Measurements from ENCODE around the gene METAP2.
"Not testable (repeated sequence)": the region's sequence is repeated elsewhere in the genome, so short reads cannot be mapped to it uniquely, and the experiment has no call there.

Gene METAP2

DNA sequence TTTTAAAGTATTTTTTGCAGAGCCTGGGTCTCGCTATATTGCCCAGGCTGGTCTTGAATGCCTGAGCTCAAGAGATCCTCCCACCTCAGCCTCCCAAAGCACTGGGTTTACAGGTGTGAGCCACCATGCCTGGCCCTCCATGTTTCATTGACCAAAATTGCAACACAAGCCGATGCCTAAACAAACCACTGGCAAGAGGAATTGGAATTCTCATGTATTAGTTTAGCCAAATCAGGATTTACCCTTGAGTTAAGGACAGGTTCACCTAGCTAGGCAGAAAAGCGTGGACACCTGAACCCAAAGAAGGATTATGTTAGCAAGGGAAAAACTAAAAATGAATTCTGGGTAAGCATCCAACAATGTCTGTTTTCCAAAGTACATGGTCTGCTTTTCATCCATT is 14.6 kb upstream of the METAP2 start:
- no peak overlapping the region for H3K4me2 ChIP-seq
- no peaks in the 10 kb centered on the region for H3K4me1 ChIP-seq
- H3K4me3 ChIP-seq = no peak overlapping the region
- no peaks in the 10 kb centered on the region for H3K27me3 ChIP-seq
- no peaks in the 10 kb centered on the region for H4K20me1 ChIP-seq
- no peak for TF ChIP-seq Cebpa-rat (IDR thresholded peaks at IDR 0.05)
- no peak overlapping the region for H3K27ac ChIP-seq
- H3K9me3 ChIP-seq (replicated peaks in 1 of 11) = peaks cover 35 to 42% (median 36%) of the 10 kb centered on the region in 11 experiments
- no peaks in the 10 kb centered on the region for H3K36me3 ChIP-seq
- no peak overlapping the region for H3K9ac ChIP-seq

DNA sequence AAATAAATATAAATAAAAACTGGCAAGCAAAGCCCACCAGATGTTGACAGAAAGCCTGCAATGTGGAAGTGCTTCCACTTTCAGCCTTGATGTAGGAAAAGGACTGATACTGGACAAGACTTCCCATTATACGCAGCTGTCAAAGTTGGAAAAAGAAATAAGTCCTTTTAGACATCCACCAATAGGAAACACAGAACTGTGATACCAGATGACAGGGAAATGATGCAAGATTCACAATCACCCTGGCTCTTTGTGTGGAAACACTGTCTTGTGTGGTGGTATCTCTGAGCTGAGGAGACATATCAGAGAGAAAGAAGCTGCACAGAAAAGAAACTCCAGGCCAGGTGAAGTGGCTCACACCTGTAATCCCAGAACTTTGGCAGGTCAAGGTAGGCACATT is 13.8 kb upstream of the METAP2 start:
- Histone ChIP-seq H3K36me3 (no peaks in the 10 kb centered on the region), H3K27me3 (no peaks in the 10 kb centered on the region), H4K20me1 (no peaks in the 10 kb centered on the region), H3K4me1 (no peaks in the 10 kb centered on the region), H3K27ac (no peak overlapping the region), H3K9me3 (replicated peaks in 1 of 11) (peaks cover 35 to 42% (median 36%) of the 10 kb centered on the region in 11 experiments), H3K4me2 (no peak overlapping the region), H3K9ac (no peak overlapping the region), H3K4me3 (no peak overlapping the region)
- TF ChIP-seq Cebpa-rat (IDR thresholded peaks at IDR 0.05) = no peak

DNA sequence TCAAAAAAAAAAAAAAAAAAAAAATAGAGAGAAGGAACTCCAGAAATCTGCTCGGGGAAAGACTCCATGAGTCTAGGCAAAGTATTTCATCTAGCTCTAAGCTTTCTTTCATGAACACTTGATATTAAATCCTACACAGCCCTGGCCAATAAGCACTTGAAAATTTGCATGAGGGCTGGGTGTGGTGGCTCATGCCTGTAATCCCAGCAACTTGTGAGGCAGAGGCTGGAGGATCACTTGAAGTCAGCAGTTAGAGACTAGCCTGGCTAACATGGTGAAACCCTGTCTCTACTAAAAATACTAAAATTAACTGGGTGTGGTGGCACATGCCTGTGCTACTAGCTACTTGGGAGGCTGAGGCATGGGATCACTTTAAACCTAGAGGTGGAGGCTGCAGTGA is 13.1 kb upstream of the METAP2 start:
- Histone ChIP-seq H3K36me3 (no peaks in the 10 kb centered on the region), H3K27me3 (no peaks in the 10 kb centered on the region), H4K20me1 (no peaks in the 10 kb centered on the region), H3K4me1 (no peaks in the 10 kb centered on the region), H3K4me3 (no peak overlapping the region), H3K9ac (no peak overlapping the region), H3K9me3 (replicated peaks in 1 of 11) (peaks cover 33 to 39% (median 35%) of the 10 kb centered on the region in 11 experiments), H3K4me2 (no peak overlapping the region), H3K27ac (no peak overlapping the region)
- no peak for TF ChIP-seq Cebpa-rat (IDR thresholded peaks at IDR 0.05)

DNA sequence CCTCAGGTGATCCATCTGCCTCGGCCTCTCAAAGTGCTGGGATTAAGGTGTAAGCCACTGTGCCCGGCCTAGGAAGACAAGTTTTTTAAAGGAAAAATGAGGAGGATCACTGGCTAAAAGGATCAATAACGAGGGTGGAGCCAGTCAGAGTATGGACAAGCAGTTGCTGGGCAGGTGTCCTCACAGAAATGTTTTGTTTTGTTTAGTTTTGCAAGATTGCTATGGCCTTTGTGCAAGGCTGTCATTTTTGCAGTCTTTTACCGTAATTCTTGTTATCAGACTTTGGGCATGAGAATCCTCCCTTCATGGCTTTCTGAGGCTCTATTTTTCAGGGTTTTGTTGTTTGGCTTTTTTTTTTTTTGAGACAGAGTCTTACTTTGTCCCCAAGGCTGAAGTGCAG is 11.9 kb upstream of the METAP2 start:
- no peaks in the 10 kb centered on the region for H3K36me3 ChIP-seq
- H3K9ac ChIP-seq = no peak overlapping the region
- H3K4me1 ChIP-seq = 0 out of 20 replicates have a peak, but pooled peaks cover 0 to 3% (median 0%) of the 10 kb centered on the region in 10 experiments
- no peak overlapping the region for H3K27ac ChIP-seq
- no peaks in the 10 kb centered on the region for H4K20me1 ChIP-seq
- H3K9me3 ChIP-seq (replicated peaks in 1 of 11) = peaks cover 21 to 27% (median 24%) of the 10 kb centered on the region in 11 experiments
- no peak overlapping the region for H3K4me2 ChIP-seq
- no peaks in the 10 kb centered on the region for H3K27me3 ChIP-seq
- H3K4me3 ChIP-seq = no peak overlapping the region
- TF ChIP-seq Cebpa-rat (IDR thresholded peaks at IDR 0.05) = no peak

DNA sequence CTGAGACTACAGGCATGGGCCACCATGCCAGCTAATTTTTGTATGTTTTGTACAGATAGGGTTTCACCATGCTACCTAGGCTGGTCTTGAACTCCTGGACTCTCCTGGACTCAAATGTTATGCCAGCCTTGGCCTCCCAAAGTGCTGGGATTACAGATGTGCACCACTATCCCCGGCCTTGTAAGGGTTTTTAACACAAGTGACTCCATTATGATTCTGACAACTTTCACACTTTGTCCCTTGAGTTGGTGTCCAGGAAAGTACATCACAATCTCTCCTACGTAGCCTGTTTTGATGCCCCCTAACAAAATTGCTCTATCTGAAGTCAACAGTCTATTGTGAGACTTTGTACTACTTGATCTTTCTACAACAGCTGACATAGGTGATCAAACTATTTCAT is 11.4 kb upstream of the METAP2 start:
- H3K27me3 ChIP-seq = no peaks in the 10 kb centered on the region
- H3K27ac ChIP-seq = no peak overlapping the region
- H4K20me1 ChIP-seq = no peaks in the 10 kb centered on the region
- 0 out of 20 replicates have a peak, but pooled peaks cover 0 to 4% (median 0%) of the 10 kb centered on the region in 10 experiments for H3K4me1 ChIP-seq
- no peaks in the 10 kb centered on the region for H3K36me3 ChIP-seq
- peaks cover 16 to 22% (median 19%) of the 10 kb centered on the region in 11 experiments for H3K9me3 ChIP-seq (replicated peaks in 1 of 11)
- no peak overlapping the region for H3K9ac ChIP-seq
- TF ChIP-seq Cebpa-rat (IDR thresholded peaks at IDR 0.05) = no peak
- H3K4me3 ChIP-seq = no peak overlapping the region
- no peak overlapping the region for H3K4me2 ChIP-seq

DNA sequence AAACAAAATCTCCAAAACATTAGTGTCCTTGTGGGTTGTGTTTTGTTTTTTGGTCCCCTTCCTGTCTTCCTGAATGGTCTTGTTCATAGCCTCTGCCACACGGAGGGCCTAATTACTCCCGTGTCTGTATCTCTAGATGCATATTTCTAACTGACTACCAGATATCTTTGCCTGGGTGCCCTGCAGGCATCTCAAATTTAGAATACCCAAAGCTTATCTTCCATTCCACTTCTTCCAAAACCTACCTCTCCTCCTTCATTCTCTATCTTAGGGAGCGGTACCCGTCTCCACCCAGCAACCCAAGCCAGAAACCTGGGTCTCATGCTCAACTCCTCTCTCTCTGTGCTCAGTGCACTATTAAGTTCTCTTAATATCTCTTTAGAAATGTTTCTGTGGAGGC is 10.9 kb upstream of the METAP2 start:
- H4K20me1 ChIP-seq = no peaks in the 10 kb centered on the region
- no peak overlapping the region for H3K4me2 ChIP-seq
- no peaks in the 10 kb centered on the region for H3K27me3 ChIP-seq
- peaks cover 11 to 17% (median 14%) of the 10 kb centered on the region in 11 experiments for H3K9me3 ChIP-seq (replicated peaks in 1 of 11)
- TF ChIP-seq Cebpa-rat (IDR thresholded peaks at IDR 0.05) = no peak
- H3K4me3 ChIP-seq = no peak overlapping the region
- no peak overlapping the region for H3K27ac ChIP-seq
- H3K9ac ChIP-seq = no peak overlapping the region
- 0 out of 20 replicates have a peak, but pooled peaks cover 0 to 4% (median 0%) of the 10 kb centered on the region in 10 experiments for H3K4me1 ChIP-seq
- H3K36me3 ChIP-seq = no peaks in the 10 kb centered on the region

DNA sequence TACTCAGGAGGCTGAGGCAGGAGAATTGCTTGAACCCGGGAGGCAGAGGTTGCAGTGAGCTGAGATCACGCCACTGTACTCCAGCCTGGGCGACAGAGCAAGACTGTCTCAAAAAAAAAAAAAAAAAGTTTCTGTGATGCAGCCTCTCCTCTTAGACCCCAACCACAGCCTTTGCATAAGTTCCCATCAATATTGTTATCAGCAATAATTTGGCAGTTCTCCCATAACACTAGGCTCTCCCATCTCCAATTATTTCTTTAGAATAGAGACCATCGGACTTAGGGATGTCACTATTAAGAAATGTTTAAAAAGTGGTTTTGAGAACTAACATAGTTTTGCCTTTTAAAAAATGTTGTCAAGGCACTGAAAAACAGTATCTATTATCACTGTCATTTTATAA is 10.2 kb upstream of the METAP2 start:
- not testable (repeated sequence) for H3K4me3 ChIP-seq; H3K9ac ChIP-seq; H3K9me3 ChIP-seq (replicated peaks in 1 of 11); H3K4me2 ChIP-seq; H3K27me3 ChIP-seq; H3K27ac ChIP-seq; H4K20me1 ChIP-seq; H3K4me1 ChIP-seq; H3K36me3 ChIP-seq

DNA sequence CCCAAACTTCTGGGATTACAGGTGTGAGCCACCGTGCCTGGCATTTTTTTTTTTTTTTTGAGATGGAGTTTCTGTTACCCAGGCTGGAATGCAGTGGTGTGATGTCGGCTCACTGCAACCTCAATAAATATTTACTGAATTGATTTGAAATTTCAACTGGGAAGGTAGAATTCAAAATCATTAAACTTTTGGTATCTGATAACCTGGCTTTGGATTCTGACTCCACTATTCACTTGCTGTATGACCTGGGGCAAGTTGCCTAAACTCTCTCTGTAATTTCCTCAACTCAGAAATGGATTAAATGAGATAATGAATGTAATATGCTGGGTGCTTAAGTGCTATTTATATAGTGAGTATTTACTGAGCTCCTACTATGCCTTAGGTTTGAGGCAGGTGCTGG is 8.7 kb upstream of the METAP2 start:
- no peak for TF ChIP-seq Cebpa-rat (IDR thresholded peaks at IDR 0.05)
- H3K36me3 ChIP-seq = no peaks in the 10 kb centered on the region
- 0 out of 20 replicates have a peak, but pooled peaks cover 0 to 4% (median 0%) of the 10 kb centered on the region in 10 experiments for H3K4me1 ChIP-seq
- no peak overlapping the region for H3K9ac ChIP-seq
- H3K27me3 ChIP-seq = no peaks in the 10 kb centered on the region
- H3K4me3 ChIP-seq = no peak overlapping the region
- no peak overlapping the region for H3K4me2 ChIP-seq
- H3K9me3 ChIP-seq (replicated peaks in 1 of 11) = no peaks in the 10 kb centered on the region
- H4K20me1 ChIP-seq = no peaks in the 10 kb centered on the region
- no peak overlapping the region for H3K27ac ChIP-seq

DNA sequence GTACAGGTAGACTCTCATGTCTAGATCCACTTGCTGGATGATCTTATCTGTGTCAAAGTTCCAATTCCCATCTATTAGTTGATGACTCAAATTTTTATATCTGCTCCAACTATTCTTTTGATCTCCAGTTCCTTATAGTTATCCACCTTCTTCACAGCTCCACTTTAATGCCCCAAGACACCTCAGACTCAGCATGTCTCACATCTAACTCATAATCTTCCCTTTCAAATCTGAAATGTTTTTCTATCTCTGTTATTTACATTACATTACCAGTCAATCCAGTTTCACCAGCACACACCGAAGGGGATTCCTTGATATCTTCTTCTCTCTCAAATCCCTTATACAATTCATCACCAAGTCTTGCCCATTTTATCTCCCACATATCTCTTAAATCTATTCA is 3.7 kb upstream of the METAP2 start:
- H4K20me1 ChIP-seq = peaks cover 0 to 12% (median 5%) of the 10 kb centered on the region in 11 experiments; a peak in 13 of 22 replicates
- no peaks in the 10 kb centered on the region for H3K36me3 ChIP-seq
- no peak overlapping the region for H3K4me2 ChIP-seq
- no peak for TF ChIP-seq Cebpa-rat (IDR thresholded peaks at IDR 0.05)
- H3K9me3 ChIP-seq (replicated peaks in 1 of 11) = no peaks in the 10 kb centered on the region
- no peaks in the 10 kb centered on the region for H3K27me3 ChIP-seq
- H3K4me1 ChIP-seq = peaks cover 11 to 20% (median 15%) of the 10 kb centered on the region in 10 experiments
- no peak overlapping the region for H3K27ac ChIP-seq
- no peak overlapping the region for H3K4me3 ChIP-seq
- no peak overlapping the region for H3K9ac ChIP-seq

DNA sequence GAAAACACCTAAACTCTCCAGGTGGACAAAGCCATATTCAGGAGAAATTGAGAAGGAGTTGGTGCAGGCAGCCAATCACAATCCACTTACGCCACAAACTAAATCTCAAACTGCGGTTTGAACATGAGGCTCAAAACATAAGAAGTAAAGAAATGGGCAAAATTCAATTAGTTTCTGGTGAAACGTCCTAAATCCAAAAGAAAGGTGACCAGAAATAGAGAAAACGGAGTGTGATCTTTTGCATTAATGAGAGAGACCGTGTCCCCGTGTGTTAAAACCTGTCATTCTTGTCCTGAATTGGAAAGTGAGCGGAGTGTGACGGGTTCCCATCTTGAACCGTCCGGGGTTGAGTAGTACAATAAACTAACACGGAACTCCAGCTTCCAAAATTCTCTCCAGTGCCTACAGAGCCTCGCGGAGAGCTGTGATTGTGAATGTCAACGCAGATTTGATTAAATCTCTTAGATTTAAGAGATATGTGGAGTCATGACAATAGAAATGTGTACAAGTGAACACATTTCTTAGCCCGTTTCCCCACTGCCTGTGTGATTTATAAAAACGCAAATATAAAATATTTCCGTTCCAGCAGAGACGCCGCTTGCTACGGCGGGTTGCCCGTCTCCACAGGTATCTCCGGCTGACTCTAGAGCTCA is 595 bp upstream of the METAP2 start:
- Histone ChIP-seq H4K20me1 (peaks cover under 1 to 42% (median 25%) of the 10 kb centered on the region in 11 experiments; a peak in 18 of 22 replicates), H3K9ac (peak overlapping the region; percentile 95 to 100 (median 97)), H3K9me3 (replicated peaks in 1 of 11) (no peaks in the 10 kb centered on the region), H3K4me1 (peaks cover 20 to 27% (median 25%) of the 10 kb centered on the region in 10 experiments), H3K4me3 (peak overlapping the region; percentile 82 to 100 (median 94)), H3K36me3 (peaks cover 24 to 30% (median 27%) of the 10 kb centered on the region in 11 experiments), H3K4me2 (peak overlapping the region; percentile 72 to 97 (median 89)), H3K27me3 (no peaks in the 10 kb centered on the region), H3K27ac (peak overlapping the region; percentile 86 to 99 (median 95))
- TF ChIP-seq Cebpa-rat (IDR thresholded peaks at IDR 0.05) = no peak

All from BLaER1 treated with 17β-estradiol and CSF1 and Interleukin-3, amounts not matched to agents 10 nM and 100 nM (cell line).